ENCODE data around the gene CCT7.
"Not testable (repeated sequence)": the region's sequence is repeated elsewhere in the genome, so short reads cannot be mapped to it uniquely, and the experiment has no call there.

The CCT7 gene

DNA sequence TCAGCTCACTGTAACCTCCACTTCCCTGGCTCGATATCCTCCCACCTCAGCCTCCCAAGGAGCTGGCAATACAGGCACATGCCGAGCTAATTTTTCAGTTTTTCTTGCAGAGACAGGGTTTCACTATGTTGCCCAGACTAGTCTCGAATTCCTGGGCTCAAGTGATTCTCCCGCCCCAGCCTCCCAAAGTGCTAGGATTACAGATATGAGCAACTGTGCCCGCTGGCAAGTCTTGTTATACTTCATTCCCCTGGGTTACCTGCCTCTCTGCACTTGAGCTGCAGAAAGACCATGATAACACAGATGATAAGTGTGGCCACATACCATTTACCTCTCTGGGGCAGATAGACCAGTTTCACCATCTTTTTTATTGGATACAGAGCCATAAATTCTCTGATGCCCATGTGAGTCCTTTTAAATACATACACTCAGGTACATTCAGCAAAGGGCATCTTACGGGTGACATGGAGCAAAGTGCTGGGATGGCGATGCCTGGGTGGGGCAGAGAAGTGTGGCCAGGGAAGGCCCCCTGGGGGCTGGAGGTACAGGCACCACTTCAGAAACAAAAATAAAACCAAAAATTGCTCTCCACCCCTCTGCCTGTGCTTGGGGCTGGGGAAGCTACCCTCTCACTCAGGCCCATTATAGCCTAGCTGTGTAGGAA, 20.4 kb downstream of the CCT7 start:
- in situ Hi-C loops (cut with MboI; ENCODE audit: low sequenced_read_pairs): no loop called here

- in situ Hi-C loops (cut with MboI; ENCODE audit: low sequenced_read_pairs): no loop called here
Measured at GRCh38 chr2:73255007-73255644, 21.0 kb downstream of the CCT7 start.

DNA sequence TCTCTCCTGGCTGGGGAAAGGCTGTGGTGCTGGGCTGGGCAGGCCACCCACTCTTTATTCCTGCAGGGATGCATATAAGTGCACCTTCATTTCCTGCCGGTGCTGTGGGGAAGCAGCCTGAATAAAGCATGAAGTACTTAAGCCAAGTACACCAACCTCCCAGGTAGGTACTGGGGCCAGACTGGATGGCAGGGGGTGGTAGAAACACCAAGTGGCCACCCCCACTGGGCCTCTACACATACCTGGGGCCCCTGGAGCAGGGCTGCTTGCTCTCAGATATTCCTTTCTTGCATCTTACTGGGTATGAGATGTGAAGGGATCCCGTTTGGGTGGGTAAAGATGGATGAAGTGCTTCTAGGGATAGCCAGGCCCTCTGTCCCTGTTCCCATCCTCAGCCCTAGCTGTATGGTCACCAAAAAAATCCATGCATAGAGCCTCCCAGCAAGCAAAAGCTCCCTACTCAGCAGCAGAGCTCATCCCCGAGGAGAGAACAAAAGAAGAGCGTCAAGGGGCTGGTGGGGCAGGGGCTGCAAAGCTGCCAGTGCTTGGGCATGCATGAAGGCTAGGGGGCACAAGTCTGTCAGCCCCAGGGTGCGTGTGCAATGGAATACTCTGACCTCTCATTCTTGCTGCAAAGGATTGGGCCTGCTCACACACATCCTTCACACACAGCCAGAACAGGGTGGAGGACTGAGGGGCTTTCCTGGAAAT, 22.0 kb downstream of the CCT7 start:
- in situ Hi-C loops (cut with MboI; ENCODE audit: low sequenced_read_pairs): no loop called here

GRCh38 chr2:73256618-73256922, 22.5 kb downstream of the CCT7 start:
- in situ Hi-C loops (cut with MboI; ENCODE audit: low sequenced_read_pairs): no loop called here

- in situ Hi-C loops (cut with MboI; ENCODE audit: low sequenced_read_pairs): no loop called here
Measured at GRCh38 chr2:73257021-73257420, 22.9 kb downstream of the CCT7 start.

DNA sequence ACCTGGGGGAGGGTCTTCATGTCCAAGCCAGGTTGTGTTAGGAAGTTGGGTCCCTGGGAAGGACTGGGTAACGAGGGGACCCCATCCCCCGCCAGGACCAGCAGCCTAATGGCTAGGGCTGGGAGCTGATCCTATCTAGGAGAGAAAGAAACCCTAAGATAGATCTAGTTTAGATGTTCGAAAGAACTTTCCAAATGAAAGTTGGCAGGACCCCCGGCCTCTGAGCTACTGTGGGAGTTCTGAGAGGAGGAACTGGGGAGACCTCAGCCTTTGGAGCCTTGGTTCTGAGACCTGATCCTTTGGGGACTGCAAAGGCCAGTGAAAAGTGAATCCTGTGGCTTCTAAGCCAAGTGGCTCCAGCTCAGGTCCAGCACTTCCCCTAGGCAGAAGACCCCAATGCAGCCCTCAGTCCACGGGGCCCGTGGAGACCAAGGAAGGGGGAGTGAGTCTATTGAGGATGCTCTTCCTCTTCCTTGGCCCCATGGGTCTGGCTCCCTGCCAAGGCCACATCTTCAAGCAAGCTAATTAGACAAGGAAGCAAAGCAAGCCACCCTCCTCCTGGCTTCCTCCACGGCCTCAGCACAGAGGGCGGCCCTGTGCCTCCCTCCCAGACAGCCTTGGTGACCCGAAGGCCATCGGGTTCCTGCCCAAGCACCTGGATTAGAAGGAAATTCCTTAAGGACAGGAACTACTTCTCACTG, 23.5 kb downstream of the CCT7 start:
- in situ Hi-C loops (cut with MboI; ENCODE audit: low sequenced_read_pairs): no loop called here

GRCh38 chr2:73258186-73258912, 24.2 kb downstream of the CCT7 start:
- in situ Hi-C loops (cut with MboI; ENCODE audit: low sequenced_read_pairs): no loop called here

GRCh38 chr2:73258913-73259215, 24.8 kb downstream of the CCT7 start:
- in situ Hi-C loops (cut with MboI; ENCODE audit: low sequenced_read_pairs): no loop called here

DNA sequence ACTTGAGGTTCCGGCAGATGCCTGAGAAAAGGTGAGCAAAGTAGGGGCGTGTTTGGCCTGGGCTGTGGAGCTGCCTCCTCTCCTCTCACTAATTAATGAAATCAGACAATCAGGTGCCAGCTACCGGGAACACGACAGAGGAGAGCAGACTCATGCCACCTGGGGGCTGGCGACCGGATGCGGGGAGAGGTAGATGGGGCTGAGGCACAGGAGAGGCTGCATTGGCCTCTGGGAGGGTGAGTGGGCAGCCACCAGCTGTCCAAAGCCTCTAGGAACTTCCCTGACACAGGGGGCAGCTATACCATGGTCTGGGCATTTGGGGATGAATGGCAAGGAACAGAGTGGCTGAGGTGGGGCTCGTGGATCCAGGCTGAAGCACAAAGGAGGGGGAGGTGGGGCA, 25.2 kb downstream of the CCT7 start:
- in situ Hi-C loops (cut with MboI; ENCODE audit: low sequenced_read_pairs): no loop called here

GRCh38 chr2:73259704-73260337, 25.7 kb downstream of the CCT7 start:
- in situ Hi-C loops (cut with MboI; ENCODE audit: low sequenced_read_pairs): no loop called here

DNA sequence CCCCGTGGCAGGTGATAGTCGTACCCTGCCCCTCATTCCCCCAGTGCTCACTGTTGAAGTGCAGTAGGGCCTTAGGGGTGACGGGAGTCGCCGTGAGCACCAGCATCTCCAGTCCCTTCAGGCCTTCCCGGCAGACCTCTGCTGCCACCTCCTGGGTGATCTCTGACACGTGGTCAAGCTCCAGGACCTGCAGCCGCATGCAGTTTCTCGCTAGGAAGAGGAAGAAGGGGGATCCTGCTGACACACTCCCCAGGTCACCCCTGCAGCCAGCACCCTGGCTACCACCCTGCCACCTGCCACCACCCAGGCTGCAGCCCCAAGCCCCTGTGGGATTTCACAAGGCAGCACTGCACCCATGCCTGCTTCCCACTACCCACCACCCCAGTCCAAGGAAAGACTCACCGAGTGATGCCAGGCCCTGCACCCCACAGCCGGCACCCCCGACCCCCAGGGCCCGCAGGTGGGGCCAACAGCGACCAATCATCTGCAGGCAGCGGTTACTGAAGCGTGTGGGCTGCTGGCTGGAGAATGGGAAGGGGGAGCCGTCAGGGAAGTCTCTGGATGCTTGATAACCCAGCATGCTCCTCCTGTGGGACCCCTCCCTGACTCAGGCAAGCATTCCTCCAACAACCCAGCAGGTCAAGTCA, 26.4 kb downstream of the CCT7 start:
- in situ Hi-C loops (cut with MboI; ENCODE audit: low sequenced_read_pairs): no loop called here

DNA sequence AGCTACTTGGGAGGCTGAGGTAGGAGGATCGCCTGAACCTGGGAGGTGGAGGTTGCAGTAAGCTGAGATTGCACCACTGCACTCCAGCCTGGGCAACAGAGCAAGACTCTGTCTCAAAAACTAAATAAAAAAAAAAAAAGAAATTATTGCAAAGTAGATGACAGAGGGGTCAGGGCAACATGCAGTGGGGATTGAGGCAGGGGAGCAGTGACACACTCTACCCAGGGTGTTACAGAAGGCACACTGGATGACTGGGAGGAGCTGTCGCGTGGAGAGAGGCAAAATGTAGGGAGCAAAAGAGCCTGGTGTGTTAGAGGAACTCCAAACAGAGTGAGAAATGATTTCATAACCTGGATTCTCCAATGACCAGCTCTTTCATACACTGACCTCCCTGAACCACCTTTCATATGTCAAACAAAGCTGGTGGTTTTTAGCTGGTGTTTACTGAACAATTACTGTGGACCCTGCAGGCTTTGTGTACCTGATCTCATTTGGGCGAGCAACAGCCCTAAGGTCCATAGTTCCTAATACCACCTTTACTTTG, 28.1 kb downstream of the CCT7 start:
- in situ Hi-C loops (cut with MboI; ENCODE audit: low sequenced_read_pairs): no loop called here

DNA sequence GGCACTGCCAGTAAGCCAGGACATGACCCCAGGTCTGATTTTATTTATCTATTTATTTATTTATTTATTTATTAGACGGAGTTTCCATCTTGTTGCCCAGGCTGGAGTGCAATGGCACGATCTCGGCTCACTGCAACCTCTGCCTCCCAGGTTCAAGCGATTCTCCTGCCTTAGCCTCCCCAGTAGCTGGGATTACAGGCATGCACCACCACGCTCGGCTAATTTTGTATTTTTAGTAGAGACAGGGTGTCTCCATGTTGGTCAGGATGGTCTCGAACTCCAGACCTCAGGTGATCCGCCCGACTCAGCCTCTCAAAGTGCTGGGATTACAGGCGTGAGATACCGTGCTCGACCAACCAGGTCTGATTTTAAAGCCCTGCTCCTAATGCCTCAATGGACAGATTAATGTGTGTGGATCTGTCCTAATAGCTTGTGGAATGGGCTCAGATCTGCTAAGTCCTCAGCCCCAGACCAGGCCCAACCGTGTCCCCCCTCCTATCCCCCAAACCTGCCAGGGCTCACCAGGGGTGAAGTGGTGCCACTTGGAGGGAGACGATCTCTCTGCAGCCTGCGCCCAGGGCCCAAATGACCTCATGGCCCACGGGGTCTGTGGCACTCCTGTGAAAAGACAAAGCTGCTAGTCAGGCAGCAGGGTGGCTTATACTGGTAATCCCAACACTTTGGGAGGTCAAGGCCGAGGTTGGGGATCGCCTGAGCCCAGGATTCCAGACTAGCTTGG, 28.8 kb downstream of the CCT7 start:
- in situ Hi-C loops (cut with MboI; ENCODE audit: low sequenced_read_pairs): not testable (repeated sequence)

GRCh38 chr2:73263540-73264331, 29.6 kb downstream of the CCT7 start:
- in situ Hi-C loops (cut with MboI; ENCODE audit: low sequenced_read_pairs): no loop called here

DNA sequence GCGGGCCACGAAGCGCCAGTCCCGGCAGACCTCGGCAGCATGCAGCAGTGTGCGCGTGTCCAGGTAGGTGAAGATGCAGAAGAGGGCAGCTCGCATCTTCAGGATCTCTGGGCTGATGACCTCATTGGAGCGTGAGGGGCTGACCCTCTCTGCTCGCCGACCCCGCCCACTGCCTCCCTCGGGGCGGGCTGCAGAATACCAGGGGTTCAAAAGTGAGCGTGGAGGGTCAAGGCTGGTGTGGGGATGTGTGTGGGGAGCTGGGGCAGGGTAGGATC, 30.2 kb downstream of the CCT7 start:
- in situ Hi-C loops (cut with MboI; ENCODE audit: low sequenced_read_pairs): no loop called here

GRCh38 chr2:73264783-73265182, 30.7 kb downstream of the CCT7 start:
- in situ Hi-C loops (cut with MboI; ENCODE audit: low sequenced_read_pairs): no loop called here

DNA sequence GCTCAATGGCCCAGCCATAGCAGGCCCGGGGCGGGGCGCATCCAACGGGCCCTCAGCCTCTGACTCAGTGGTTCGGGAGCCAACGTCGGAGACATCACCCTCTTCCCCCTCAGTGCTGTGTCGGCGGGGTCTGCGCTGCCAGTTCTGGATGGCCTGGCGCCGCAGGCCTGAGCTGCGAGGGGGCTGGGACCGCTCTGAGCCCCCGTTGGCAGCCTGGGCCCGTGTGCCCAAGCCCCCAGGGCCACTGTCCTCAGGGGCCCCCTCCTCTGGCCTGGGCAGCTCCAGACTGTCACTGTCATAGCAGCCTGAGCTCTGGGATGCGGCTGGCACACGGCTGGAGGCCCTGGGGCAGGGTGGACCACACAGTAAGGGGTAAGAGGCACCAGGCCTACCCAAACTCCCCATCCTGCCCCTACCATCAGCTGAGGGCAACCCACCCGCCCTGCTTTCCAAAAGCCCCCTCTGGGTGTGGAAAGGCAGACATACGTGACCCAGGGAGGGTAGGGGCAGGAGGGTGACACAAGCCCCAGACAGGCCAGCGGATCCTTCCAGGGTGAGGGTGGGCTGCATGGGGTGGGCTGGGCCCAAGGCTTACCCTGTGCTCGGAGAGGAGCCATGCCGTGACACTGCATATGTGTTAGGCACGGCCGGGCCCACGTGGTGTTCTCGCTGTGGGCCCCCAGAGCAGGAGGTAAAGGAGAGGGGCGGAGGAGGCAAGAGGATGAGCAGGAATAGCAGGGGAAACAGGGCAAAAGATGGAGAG, 31.4 kb downstream of the CCT7 start:
- in situ Hi-C loops (cut with MboI; ENCODE audit: low sequenced_read_pairs): no loop called here

All from HL-60/S4 treated with retinoic acid at 250 ng/mL for 4 days and 3 days (cell line).